Measurements from ENCODE around the gene GSN. TPM values are rescaled to one million over a fixed set of nuclear protein-coding genes. Genes with fewer than 3 reads are reported as not detected.
A peak's percentile ranks its signal among the peaks of the same experiment; 100 is the strongest.

Gene GSN
- total and polyA plus RNA-seq, 10 of the 15 experiments (the other 5 are each of a cell fraction or from before 2014, with no cell fraction given) = 0.66 to 9.2 (median 6.2) TPM

DNA sequence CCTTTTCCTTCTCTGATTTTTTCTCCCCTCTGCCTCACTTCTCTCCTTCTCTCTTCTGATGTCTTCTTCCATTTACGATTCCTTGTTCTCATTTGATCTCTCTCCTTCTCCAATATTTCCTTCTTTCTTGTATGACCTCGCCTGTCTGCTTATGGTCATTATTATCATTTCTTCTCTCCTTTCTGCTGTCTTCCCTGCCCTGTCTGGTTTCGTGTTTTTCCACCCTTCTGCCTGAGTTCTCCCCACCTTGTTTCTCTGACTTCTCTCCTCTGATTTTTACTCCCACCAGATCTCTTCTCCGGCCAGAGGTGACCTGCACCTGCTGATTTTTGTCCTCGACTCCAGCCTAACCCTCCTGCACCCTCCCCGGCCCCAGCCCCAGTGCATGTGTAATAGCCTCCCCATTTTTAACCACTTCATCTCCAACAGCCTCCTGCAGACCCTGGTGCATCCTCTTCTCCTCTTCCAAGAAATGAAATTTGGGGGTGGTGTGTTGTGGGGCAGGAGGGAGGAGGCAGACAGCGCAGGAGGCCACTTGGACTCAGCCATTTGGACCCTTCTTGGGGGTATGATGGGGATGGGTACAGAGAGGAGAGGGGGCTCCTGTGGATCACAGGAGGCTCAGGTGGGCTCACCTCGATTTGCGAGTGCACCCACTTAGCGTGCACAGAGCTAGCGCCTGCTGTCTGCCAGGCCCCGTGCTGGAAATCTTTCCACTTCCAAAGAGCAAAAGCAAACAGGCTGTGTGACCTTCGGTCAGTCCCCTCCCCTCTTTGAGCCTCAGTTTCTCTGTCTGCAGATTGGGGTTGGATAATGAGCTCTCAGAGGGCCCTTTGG lies 32.5 kb downstream of the GSN start:
- H3K36me3 ChIP-seq (ENCODE audit: control insufficient read depth in 2 of 2, insufficient read depth in 2 of 2, low read length in 1 of 2) = no peaks in the 10 kb centered on the region; a peak in 1 of 4 replicates
- no peak for ATAC-seq
- no peak for FAIRE-seq
- ChIA-PET SMC1A (ENCODE audit: uncharacterized antibody, unreplicated experiment) (no interaction called here), RAD21 (ENCODE audit: unreplicated experiment) (no interaction called here), POLR2A (no interaction called here), CTCF (no interaction called here)
- peak overlapping the region; percentile 21 for H3K4me2 ChIP-seq (ENCODE audit: control insufficient read depth, insufficient read depth)
- H4K20me1 ChIP-seq (ENCODE audit: control insufficient read depth, insufficient read depth) = no peaks in the 10 kb centered on the region
- no peaks in the 10 kb centered on the region for H3K9me3 ChIP-seq (replicated peaks; ENCODE audit: control insufficient read depth, insufficient read depth, low read length)
- in situ Hi-C loops (cut with MboI) = no loop called here
- no peak overlapping the region for H3K27ac ChIP-seq (ENCODE audit: control insufficient read depth, insufficient read depth)
- no peaks in the 10 kb centered on the region for H3K79me2 ChIP-seq (ENCODE audit: control insufficient read depth, insufficient read depth, low read length)
- H3K4me3 ChIP-seq = peak overlapping the region; percentile 36; the same call in 1 of the 2 replicates
- no peak overlapping the region for H3K9ac ChIP-seq (ENCODE audit: control insufficient read depth, insufficient read depth, low read length)
- WGBS (ENCODE audit: insufficient coverage, insufficient replicate concordance, low lambda C conversion rate, missing lambda C conversion rate) = 53% methylated on average over 13 of the region's 13 CpGs
- H2AFZ ChIP-seq (ENCODE audit: control insufficient read depth, low read depth, low read length) = no peak overlapping the region; the same call in 1 of the 2 replicates
- no peaks in the 10 kb centered on the region for H3K27me3 ChIP-seq (replicated peaks in 1 of 2; ENCODE audit: control insufficient read depth in 2 of 2, insufficient read depth in 2 of 2, low read length in 1 of 2)
- DNase-seq (ENCODE audit: low read depth, low spot score) = no peak
- BruUV-seq (replicated peaks) = no TSS peak
- intact Hi-C loops (cut with micrococcal nuclease; ENCODE audit: unreplicated experiment) = no loop called here
- peaks cover 4% of the 10 kb centered on the region; the same call in 1 of the 2 replicates for H3K4me1 ChIP-seq (ENCODE audit: control insufficient read depth, insufficient read depth, low read length)
- TF ChIP-seq EGR1 (IDR thresholded peaks at IDR 0.05; ENCODE audit: borderline replicate concordance in 1 of 2, low read depth in 2 of 2, low read length in 2 of 2) = no peak
- TF ChIP-seq, protein P1, sequence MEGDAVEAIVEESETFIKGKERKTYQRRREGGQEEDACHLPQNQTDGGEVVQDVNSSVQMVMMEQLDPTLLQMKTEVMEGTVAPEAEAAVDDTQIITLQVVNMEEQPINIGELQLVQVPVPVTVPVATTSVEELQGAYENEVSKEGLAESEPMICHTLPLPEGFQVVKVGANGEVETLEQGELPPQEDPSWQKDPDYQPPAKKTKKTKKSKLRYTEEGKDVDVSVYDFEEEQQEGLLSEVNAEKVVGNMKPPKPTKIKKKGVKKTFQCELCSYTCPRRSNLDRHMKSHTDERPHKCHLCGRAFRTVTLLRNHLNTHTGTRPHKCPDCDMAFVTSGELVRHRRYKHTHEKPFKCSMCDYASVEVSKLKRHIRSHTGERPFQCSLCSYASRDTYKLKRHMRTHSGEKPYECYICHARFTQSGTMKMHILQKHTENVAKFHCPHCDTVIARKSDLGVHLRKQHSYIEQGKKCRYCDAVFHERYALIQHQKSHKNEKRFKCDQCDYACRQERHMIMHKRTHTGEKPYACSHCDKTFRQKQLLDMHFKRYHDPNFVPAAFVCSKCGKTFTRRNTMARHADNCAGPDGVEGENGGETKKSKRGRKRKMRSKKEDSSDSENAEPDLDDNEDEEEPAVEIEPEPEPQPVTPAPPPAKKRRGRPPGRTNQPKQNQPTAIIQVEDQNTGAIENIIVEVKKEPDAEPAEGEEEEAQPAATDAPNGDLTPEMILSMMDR (IDR thresholded peaks at IDR 0.05 in 2 of 3, conservative IDR thresholded peaks at IDR 0.05 in 1 of 3; ENCODE audit: control insufficient read depth in 2 of 3, extremely low read depth in 1 of 3, insufficient read depth in 1 of 3, low read depth in 3 of 3, low read length in 3 of 3) = no peak

DNA sequence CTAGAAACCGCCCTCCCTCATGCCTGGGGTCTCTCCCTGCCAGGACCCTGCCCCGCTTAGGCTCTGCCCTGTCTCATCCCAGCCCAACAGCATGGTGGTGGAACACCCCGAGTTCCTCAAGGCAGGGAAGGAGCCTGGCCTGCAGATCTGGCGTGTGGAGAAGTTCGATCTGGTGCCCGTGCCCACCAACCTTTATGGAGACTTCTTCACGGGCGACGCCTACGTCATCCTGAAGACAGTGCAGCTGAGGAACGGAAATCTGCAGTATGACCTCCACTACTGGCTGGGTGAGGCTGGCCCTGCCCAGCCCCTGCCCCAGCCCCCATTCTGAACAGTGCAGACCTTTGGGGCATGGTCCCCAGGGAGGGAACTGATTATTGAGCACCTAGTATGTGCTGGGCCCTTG lies 33.9 kb downstream of the GSN start:
- POLR2A ChIA-PET = no interaction called here
- 74% methylated on average over 11 of the region's 11 CpGs for WGBS (ENCODE audit: insufficient coverage, insufficient replicate concordance, low lambda C conversion rate, missing lambda C conversion rate)

More for the DNA sequence above, 33.9 kb downstream of the GSN start:
- Histone ChIP-seq H4K20me1 (ENCODE audit: control insufficient read depth, insufficient read depth) (no peaks in the 10 kb centered on the region), H3K4me1 (ENCODE audit: control insufficient read depth, insufficient read depth, low read length) (peaks cover 4% of the 10 kb centered on the region; the same call in 1 of the 2 replicates), H3K9ac (ENCODE audit: control insufficient read depth, insufficient read depth, low read length) (no peak overlapping the region), H2AFZ (ENCODE audit: control insufficient read depth, low read depth, low read length) (no peak overlapping the region), H3K79me2 (ENCODE audit: control insufficient read depth, insufficient read depth, low read length) (no peaks in the 10 kb centered on the region), H3K36me3 (ENCODE audit: control insufficient read depth in 2 of 2, insufficient read depth in 2 of 2, low read length in 1 of 2) (no peaks in the 10 kb centered on the region; a peak in 1 of 4 replicates), H3K4me3 (no peak overlapping the region), H3K27me3 (replicated peaks in 1 of 2; ENCODE audit: control insufficient read depth in 2 of 2, insufficient read depth in 2 of 2, low read length in 1 of 2) (no peaks in the 10 kb centered on the region), H3K4me2 (ENCODE audit: control insufficient read depth, insufficient read depth) (no peak overlapping the region), H3K9me3 (replicated peaks; ENCODE audit: control insufficient read depth, insufficient read depth, low read length) (no peaks in the 10 kb centered on the region), H3K27ac (ENCODE audit: control insufficient read depth, insufficient read depth) (no peak overlapping the region)
- no peak for TF ChIP-seq ETV6 (conservative IDR thresholded peaks at IDR 0.05 in 1 of 2, IDR thresholded peaks at IDR 0.05 in 1 of 2; ENCODE audit: borderline replicate concordance in 1 of 2, low read depth in 1 of 2)
- TF ChIP-seq, protein P2, sequence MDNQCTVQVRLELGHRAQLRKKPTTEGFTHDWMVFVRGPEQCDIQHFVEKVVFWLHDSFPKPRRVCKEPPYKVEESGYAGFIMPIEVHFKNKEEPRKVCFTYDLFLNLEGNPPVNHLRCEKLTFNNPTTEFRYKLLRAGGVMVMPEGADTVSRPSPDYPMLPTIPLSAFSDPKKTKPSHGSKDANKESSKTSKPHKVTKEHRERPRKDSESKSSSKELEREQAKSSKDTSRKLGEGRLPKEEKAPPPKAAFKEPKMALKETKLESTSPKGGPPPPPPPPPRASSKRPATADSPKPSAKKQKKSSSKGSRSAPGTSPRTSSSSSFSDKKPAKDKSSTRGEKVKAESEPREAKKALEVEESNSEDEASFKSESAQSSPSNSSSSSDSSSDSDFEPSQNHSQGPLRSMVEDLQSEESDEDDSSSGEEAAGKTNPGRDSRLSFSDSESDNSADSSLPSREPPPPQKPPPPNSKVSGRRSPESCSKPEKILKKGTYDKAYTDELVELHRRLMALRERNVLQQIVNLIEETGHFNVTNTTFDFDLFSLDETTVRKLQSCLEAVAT (IDR thresholded peaks at IDR 0.05) = no peak
- no peak for TF ChIP-seq STAT3 (IDR thresholded peaks at IDR 0.05; ENCODE audit: low read depth, low read length)
- ATAC-seq = no peak
- FAIRE-seq = no peak
- ChIA-PET CTCF (interaction anchor here (1.0 kb wide), 1 partner anchor 24 kb away, joined by 3 read pairs; no protein-coding TSS in a partner anchor), RAD21 (ENCODE audit: unreplicated experiment) (interaction anchor here (0.6 kb wide), 1 partner anchor 90 kb away, joined by 3 read pairs; no protein-coding TSS in a partner anchor), SMC1A (ENCODE audit: uncharacterized antibody, unreplicated experiment) (no interaction called here)
- intact Hi-C loops (cut with micrococcal nuclease; ENCODE audit: unreplicated experiment) (no loop called here), in situ Hi-C loops (cut with MboI) (no loop called here)
- no TSS peak for BruUV-seq (replicated peaks)
- no peak for DNase-seq (ENCODE audit: low read depth, low spot score)
